Breast epithelium (tissue), 4 donors: ENCODE measurements around the gene CDH24. TPM values are rescaled to one million over a fixed set of nuclear protein-coding genes. Genes with fewer than 3 reads are reported as not detected.

ENCODE experiments used
- DNase-seq, 2 donors: peaks; one replicate each; pipeline ENCODE4 v3.0.0-alpha.2; 2019; ENCODE audit warnings: low spot score in 2 of 2
- H3K27ac ChIP-seq, 2 donors: fragments of 200-600 bp; sonication (generic) in 1 of 2; one replicate each; pipeline ENCODE4 v1.5.1; 2016 to 2019; ENCODE audit warnings: mild to moderate bottlenecking in 1 of 2
- H3K27me3 ChIP-seq, 2 donors: fragments of 200-600 bp; sonication (generic) in 1 of 2; one replicate each; pipeline versions ENCODE4 v1.5.1 to v1.6.0; 2017 to 2019; ENCODE audit warnings: control low read depth in 1 of 2, mild to moderate bottlenecking in 1 of 2
- H3K36me3 ChIP-seq: fragments of 200-600 bp; one replicate; pipeline ENCODE4 v1.5.1; 2019
- H3K4me1 ChIP-seq, 2 donors: fragments of 200-600 bp; sonication (generic); one replicate each; pipeline ENCODE4 v1.5.1; 2016 to 2019; ENCODE audit warnings: control low read depth in 1 of 2
- H3K4me3 ChIP-seq, 3 donors: fragments of 200-600 bp; sonication (generic); 1 replicate in 2 of 3; 2 replicates in 1 of 3; pipeline ENCODE4 v1.5.1; 2016 to 2019; ENCODE audit warnings: mild to moderate bottlenecking in 3 of 3, moderate library complexity in 2 of 3
- H3K9me3 ChIP-seq, 2 donors: fragments of 200-600 bp; sonication (generic) in 1 of 2; one replicate each; pipeline ENCODE4 v1.5.1; 2016 to 2019; ENCODE audit warnings: control low read depth in 1 of 2
- CTCF ChIP-seq, 3 donors: fragments of 450-650 bp; IDR thresholded peaks; one replicate each; pipeline ENCODE4 v1.5.1; 2016 to 2017; ENCODE audit warnings: antibody characterized with exemption in 3 of 3, mild to moderate bottlenecking in 3 of 3, moderate library complexity in 3 of 3
- POLR2A ChIP-seq: fragments of 450-650 bp; IDR thresholded peaks from one replicate; pipeline ENCODE4 v1.6.1; 2016; ENCODE audit warnings: antibody characterized with exemption, mild to moderate bottlenecking, moderate library complexity
- POLR2AphosphoS5 ChIP-seq, 3 donors: sonication (generic); formaldehyde crosslinking; IDR thresholded peaks; one replicate each; pipeline ENCODE4 v1.6.1; 2017; ENCODE audit warnings: antibody characterized with exemption in 3 of 3
- intact Hi-C: fragments of 100-400 bp; cut with DNase I; formaldehyde crosslinking; loops from one replicate; pipeline ENCODE4 v1.15.1; 2023; ENCODE audit warnings: low total_unique reads
- total RNA-seq, 3 donors: library from RNA; depleted of rRNA; stranded (reverse); fragments of >200 nt; gene quantifications; one replicate each; pipeline ENCODE4 v1.1.0, GENCODE V29; 2016

Gene CDH24
- total RNA-seq, 3 donors from 2014 or later = 2.2 to 5.2 (median 3.2) TPM

DNA sequence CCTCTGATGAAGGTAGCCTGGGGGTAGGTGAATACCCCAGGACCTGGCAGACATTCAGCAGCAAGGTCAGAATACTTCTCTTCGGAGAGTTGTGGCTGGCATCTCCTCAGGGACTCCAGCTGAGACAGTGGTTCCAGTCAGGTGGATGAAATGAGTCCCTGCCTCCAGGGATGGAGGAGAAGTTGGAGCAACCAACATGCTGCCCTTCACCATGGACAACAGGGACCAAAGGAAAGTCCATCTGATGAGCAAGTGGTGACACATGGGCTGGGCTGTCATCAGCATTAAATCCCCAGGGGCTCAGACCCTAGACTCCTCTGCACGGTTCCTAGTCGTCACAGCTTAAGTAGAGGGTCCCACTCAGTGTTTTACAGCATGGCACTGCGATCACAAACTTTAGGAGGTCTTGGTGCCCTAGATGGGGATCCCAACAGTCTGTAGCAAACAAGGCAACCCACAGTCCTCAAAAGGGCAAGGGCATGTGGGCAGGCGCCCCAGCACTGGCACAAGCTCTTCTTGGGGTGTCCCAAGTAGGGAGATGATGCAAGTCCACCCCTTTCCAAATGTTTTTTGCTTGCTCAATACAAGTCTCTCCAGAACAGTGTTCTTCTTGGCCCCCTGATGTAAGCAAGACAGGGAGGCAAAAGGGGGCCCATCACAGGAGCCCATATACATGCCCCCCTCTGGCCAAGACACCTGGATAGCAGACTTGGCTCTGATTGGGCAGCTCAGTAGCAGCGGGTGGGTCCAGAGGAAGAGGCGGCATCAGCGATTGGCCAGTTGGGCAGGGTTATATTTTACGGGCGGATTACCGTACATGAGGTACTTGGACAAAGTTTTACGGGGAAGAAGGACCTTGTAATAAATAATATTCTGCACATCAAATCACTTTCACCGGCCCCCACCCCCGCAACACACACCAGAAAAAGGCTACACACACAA lies 10.8 kb upstream of the CDH24 start:
- Histone ChIP-seq H3K4me3 (no peak overlapping the region), H3K4me1 (peaks cover 7 to 13% of the 10 kb centered on the region in 2 donors), H3K27me3 (no peaks in the 10 kb centered on the region), H3K27ac (peak overlapping the region in 1 of 2 donors; percentile 54), H3K36me3 (no peaks in the 10 kb centered on the region), H3K9me3 (no peaks in the 10 kb centered on the region)
- no peak for DNase-seq
- intact Hi-C loops = no loop called here
- TF ChIP-seq CTCF (IDR thresholded peaks at IDR 0.05) = no peak
- TF ChIP-seq POLR2A = no peak
- no peak for TF ChIP-seq POLR2AphosphoS5 (IDR thresholded peaks at IDR 0.05)

GRCh38 chr14:23066855-23067744 lies 9.8 kb upstream of the CDH24 start:
- H3K27me3 ChIP-seq = no peaks in the 10 kb centered on the region
- peaks cover 5 to 8% of the 10 kb centered on the region in 2 donors for H3K4me1 ChIP-seq
- intact Hi-C loops = no loop called here
- TF ChIP-seq POLR2A (no peak), CTCF (IDR thresholded peaks at IDR 0.05) (no peak), POLR2AphosphoS5 (IDR thresholded peaks at IDR 0.05) (no peak)
- no peak overlapping the region for H3K4me3 ChIP-seq
- no peak for DNase-seq
- H3K36me3 ChIP-seq = no peaks in the 10 kb centered on the region
- H3K9me3 ChIP-seq = no peaks in the 10 kb centered on the region
- no peak overlapping the region for H3K27ac ChIP-seq

- no peak overlapping the region for H3K27ac ChIP-seq
- intact Hi-C loops = no loop called here
These were observed 9.0 kb upstream of the CDH24 start for GRCh38 chr14:23066368-23066767.

GRCh38 chr14:23063601-23064000 lies 6.3 kb upstream of the CDH24 start:
- TF ChIP-seq POLR2AphosphoS5 (IDR thresholded peaks at IDR 0.05) = no peak
- TF ChIP-seq CTCF (IDR thresholded peaks at IDR 0.05) = no peak
- TF ChIP-seq POLR2A = no peak
- H3K27ac ChIP-seq = peak overlapping the region in 1 of 2 donors; percentile 14
- H3K36me3 ChIP-seq = peaks cover 9% of the 10 kb centered on the region
- no peaks in the 10 kb centered on the region for H3K4me1 ChIP-seq
- no peaks in the 10 kb centered on the region for H3K9me3 ChIP-seq
- intact Hi-C loops = no loop called here
- no peaks in the 10 kb centered on the region for H3K27me3 ChIP-seq
- DNase-seq = no peak
- no peak overlapping the region for H3K4me3 ChIP-seq

More at GRCh38 chr14:23066368-23066767, 9.0 kb upstream of the CDH24 start:
- DNase-seq = no peak
- Histone ChIP-seq H3K9me3 (no peaks in the 10 kb centered on the region), H3K27me3 (no peaks in the 10 kb centered on the region), H3K4me3 (no peak overlapping the region), H3K36me3 (no peaks in the 10 kb centered on the region), H3K4me1 (peaks cover 0 to 3% of the 10 kb centered on the region in 2 donors)
- no peak for TF ChIP-seq POLR2A
- no peak for TF ChIP-seq CTCF (IDR thresholded peaks at IDR 0.05)
- no peak for TF ChIP-seq POLR2AphosphoS5 (IDR thresholded peaks at IDR 0.05)
